SK-N-SH treated with all-trans-retinoic acid at 6 μM for 48 hours (cell line): ENCODE results near the gene PSORS1C2.

Source experiments
- ATAC-seq: fragments of 200-7000 bp; cut with Tn5 transposase; 3 replicates; pipeline ENCODE4 v1.9.1; 2020; ENCODE audit warnings: mild to moderate bottlenecking, moderate library complexity
- ARNTL ChIP-seq: fragments of 450-650 bp; formaldehyde crosslinking; IDR thresholded peaks from 2 replicates; pipeline ENCODE4 v1.5.0; 2020; ENCODE audit warnings: low read depth, mild to moderate bottlenecking, moderate library complexity, borderline replicate concordance
- BACH2 ChIP-seq: fragments of 250-450 bp; sonication (Bioruptor Pico); IDR thresholded peaks from 2 replicates; pipeline ENCODE4 v1.9.0; 2021; ENCODE audit warnings: mild to moderate bottlenecking, borderline replicate concordance
- CREB5 ChIP-seq: fragments of 250-450 bp; sonication (Bioruptor Pico); IDR thresholded peaks from 2 replicates; pipeline ENCODE4 v1.5.1; 2020; ENCODE audit warnings: low read depth, mild to moderate bottlenecking, moderate library complexity
- CSDC2 ChIP-seq: fragments of 250-450 bp; sonication (Bioruptor Pico); IDR thresholded peaks from 2 replicates; pipeline ENCODE4 v1.5.0; 2020; ENCODE audit warnings: mild to moderate bottlenecking, moderate library complexity
- CSRNP3 ChIP-seq: fragments of 250-450 bp; sonication (Bioruptor Pico); IDR thresholded peaks from 2 replicates; pipeline ENCODE4 v1.5.1; 2021; ENCODE audit warnings: mild to moderate bottlenecking, moderate library complexity
- ESRRG ChIP-seq: fragments of 250-450 bp; sonication (Bioruptor Pico); IDR thresholded peaks from 2 replicates; pipeline ENCODE4 v1.6.1; 2021; ENCODE audit warnings: mild to moderate bottlenecking
- GLIS3 ChIP-seq: fragments of 250-450 bp; sonication (Bioruptor Pico); IDR thresholded peaks from 2 replicates; pipeline ENCODE4 v1.5.0; 2020; ENCODE audit warnings: mild to moderate bottlenecking, moderate library complexity
- ISL1 ChIP-seq: fragments of 250-450 bp; sonication (Bioruptor Pico); IDR thresholded peaks from 2 replicates; pipeline ENCODE4 v2.1.2; 2022; ENCODE audit warnings: mild to moderate bottlenecking, moderate library complexity
- OSR1 ChIP-seq: fragments of 250-450 bp; sonication (Bioruptor Pico); IDR thresholded peaks from 2 replicates; pipeline ENCODE4 v1.8.0; 2022; ENCODE audit warnings: moderate library complexity, mild to moderate bottlenecking, inconsistent platforms
- PATZ1 ChIP-seq: fragments of 250-450 bp; sonication (Bioruptor Pico); IDR thresholded peaks from 2 replicates; pipeline ENCODE4 v1.8.0; 2020; ENCODE audit warnings: mild to moderate bottlenecking, moderate library complexity, borderline replicate concordance
- RARB ChIP-seq: fragments of 250-450 bp; sonication (Bioruptor Pico); IDR thresholded peaks from 2 replicates; pipeline ENCODE4 v1.8.0; 2021; ENCODE audit warnings: mild to moderate bottlenecking, moderate library complexity
- SNAI2 ChIP-seq: fragments of 250-450 bp; sonication (Bioruptor Pico); IDR thresholded peaks from 2 replicates; pipeline ENCODE4 v1.5.0; 2020; ENCODE audit warnings: mild to moderate bottlenecking, moderate library complexity
- TCF4 ChIP-seq: fragments of 250-450 bp; sonication (Bioruptor Pico); IDR thresholded peaks from 2 replicates; pipeline ENCODE4 v1.8.0; 2021; ENCODE audit warnings: mild to moderate bottlenecking, moderate library complexity, borderline replicate concordance
- TOX ChIP-seq: fragments of 250-450 bp; sonication (Bioruptor Pico); IDR thresholded peaks from 2 replicates; pipeline ENCODE4 v1.8.0; 2021; ENCODE audit warnings: mild to moderate bottlenecking, moderate library complexity, borderline replicate concordance
- ZC3H10 ChIP-seq: fragments of 250-450 bp; sonication (Bioruptor Pico); IDR thresholded peaks from 2 replicates; pipeline ENCODE4 v1.5.1; 2021; ENCODE audit warnings: mild to moderate bottlenecking, moderate library complexity
- ZFP3 ChIP-seq: fragments of 250-450 bp; sonication (Bioruptor Pico); IDR thresholded peaks from 2 replicates; pipeline ENCODE4 v1.5.0; 2020; ENCODE audit warnings: mild to moderate bottlenecking, moderate library complexity
- ZNF565 ChIP-seq: fragments of 450-650 bp; formaldehyde crosslinking; conservative IDR thresholded peaks from 2 replicates; pipeline ENCODE4 v1.5.0; 2020; ENCODE audit warnings: low read depth, mild to moderate bottlenecking, moderate library complexity
- ZNF8 ChIP-seq: fragments of 450-650 bp; formaldehyde crosslinking; IDR thresholded peaks from 2 replicates; pipeline ENCODE4 v1.5.0; 2020; ENCODE audit warnings: mild to moderate bottlenecking, moderate library complexity

The PSORS1C2 gene

DNA sequence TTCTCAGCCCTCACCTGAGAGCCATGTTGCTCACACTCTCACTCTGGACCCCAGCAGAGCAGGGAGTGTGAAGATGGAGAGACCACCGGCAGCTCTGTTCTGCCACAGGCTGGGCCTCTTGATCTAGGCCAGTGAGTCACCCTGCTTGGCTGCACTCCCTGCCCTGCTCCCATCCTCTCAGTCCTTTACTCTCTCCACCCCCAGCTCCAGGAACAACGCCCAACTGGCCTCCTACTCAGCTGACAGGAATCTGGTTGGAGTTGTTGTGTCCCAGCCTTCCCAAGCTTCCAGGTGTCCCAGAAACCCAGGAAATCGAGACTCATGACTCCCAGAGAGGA lies 24.4 kb downstream of the PSORS1C2 start, which contains the start of gene PSORS1C1:
Gene PSORS1C1, plus strand, starts transcription at position 260 of the 338 bp plus-strand sequence. CDS start 14,833 bp downstream, outside the sequence.
- ATAC-seq = peak; percentile 97
- TF ChIP-seq PATZ1 (CRISPR knock-in tag) (no peak), ARNTL (CRISPR knock-in tag) (no peak), SNAI2 (CRISPR knock-in tag) (no peak), ZFP3 (CRISPR knock-in tag) (peak; percentile 52; the same call in 1 of the 2 replicates), ZNF8 (CRISPR knock-in tag) (no peak), TOX (CRISPR knock-in tag) (no peak), CSRNP3 (no peak)

GRCh38 chr6:31113861-31114540 lies 24.9 kb downstream of the PSORS1C2 start:
- ATAC-seq = peak; percentile 28
- no peak for TF ChIP-seq ZNF565 (CRISPR knock-in tag)
- no peak for TF ChIP-seq TOX (CRISPR knock-in tag)
- TF ChIP-seq TCF4 (CRISPR knock-in tag) = no peak
- TF ChIP-seq ZNF8 (CRISPR knock-in tag) = no peak

DNA sequence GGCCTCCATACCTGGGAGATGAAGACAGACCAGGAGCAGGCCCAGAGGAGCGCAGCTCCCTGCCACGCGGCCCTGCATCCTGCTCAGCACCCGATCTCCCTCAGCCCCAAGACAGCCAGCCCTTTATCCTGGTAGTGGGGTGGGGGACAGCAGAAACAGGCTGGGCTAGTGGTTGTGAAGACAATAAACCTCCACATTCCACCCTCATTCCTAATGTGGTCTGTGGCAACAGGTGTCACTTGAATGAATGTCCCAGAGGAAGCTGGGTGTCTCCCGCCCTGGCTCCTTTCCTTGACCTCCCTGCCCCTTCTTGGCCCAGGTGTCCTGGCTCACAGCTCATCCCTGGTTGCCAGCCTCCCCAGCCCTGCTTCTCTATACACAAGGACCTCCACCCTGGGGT lies 26.4 kb downstream of the PSORS1C2 start, which contains the start of gene C6orf15:
Gene C6orf15, minus strand, starts transcription at position 98 of the 400 bp plus-strand sequence. Its CDS starts 20 bp downstream, at position 78.
- no peak for ATAC-seq

GRCh38 chr6:31111712-31112111 lies 27.2 kb downstream of the PSORS1C2 start:
- no peak for ATAC-seq

More for the DNA sequence above, 26.4 kb downstream of the PSORS1C2 start, which contains the start of gene C6orf15:
- TF ChIP-seq RARB (CRISPR knock-in tag) (no peak), SNAI2 (CRISPR knock-in tag) (no peak), ESRRG (CRISPR knock-in tag) (no peak), ARNTL (CRISPR knock-in tag) (no peak), ZFP3 (CRISPR knock-in tag) (no peak), ZNF565 (CRISPR knock-in tag) (no peak), PATZ1 (CRISPR knock-in tag) (no peak), BACH2 (CRISPR knock-in tag) (no peak), CSDC2 (CRISPR knock-in tag) (no peak), GLIS3 (CRISPR knock-in tag) (no peak), CSRNP3 (no peak), ISL1 (CRISPR knock-in tag) (no peak)

DNA sequence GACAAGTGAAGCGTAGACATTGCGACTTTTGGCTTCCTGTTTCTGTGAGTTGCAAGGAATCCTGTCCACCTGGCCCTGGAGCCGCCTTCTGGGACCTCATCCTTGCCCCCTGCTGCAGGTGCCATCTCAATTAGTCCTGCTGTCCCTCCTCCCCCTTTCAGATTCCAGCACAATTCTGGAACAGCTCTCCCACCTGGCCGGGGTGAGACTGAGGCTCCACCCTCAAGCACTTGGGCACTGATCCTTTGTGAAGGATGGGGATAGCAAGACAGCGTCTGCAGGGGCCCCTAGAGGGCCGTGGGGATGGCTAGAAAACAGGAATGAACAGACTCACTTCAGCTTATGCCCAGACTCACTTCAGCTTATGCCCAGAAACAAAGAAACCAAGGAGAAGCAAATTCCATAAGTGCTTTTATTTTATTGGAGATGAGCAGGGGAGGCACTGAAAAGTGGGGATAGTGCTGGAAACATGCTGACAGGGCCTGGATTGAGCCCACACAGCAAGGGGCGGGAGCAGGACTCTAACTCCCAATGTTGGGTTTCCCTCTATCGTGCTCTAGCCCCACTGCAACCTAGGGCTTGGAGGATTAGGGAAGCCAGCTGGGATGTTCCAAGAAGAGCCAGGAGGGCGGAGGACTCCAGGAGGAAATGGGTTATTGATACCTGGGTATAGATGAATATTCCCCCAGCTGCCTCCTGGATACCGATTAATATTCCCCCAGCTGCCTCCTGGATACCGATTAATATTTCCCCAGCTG lies 27.9 kb downstream of the PSORS1C2 start:
- no peak for ATAC-seq
- TF ChIP-seq GLIS3 (CRISPR knock-in tag) = no peak
- no peak for TF ChIP-seq ZC3H10 (CRISPR knock-in tag)
- no peak for TF ChIP-seq ESRRG (CRISPR knock-in tag)
- TF ChIP-seq SNAI2 (CRISPR knock-in tag) = no peak
- no peak for TF ChIP-seq CREB5 (CRISPR knock-in tag)
- no peak for TF ChIP-seq ARNTL (CRISPR knock-in tag)
- TF ChIP-seq ZNF565 (CRISPR knock-in tag) = no peak
- TF ChIP-seq BACH2 (CRISPR knock-in tag) = no peak
- no peak for TF ChIP-seq PATZ1 (CRISPR knock-in tag)
- no peak for TF ChIP-seq OSR1 (CRISPR knock-in tag)
- no peak for TF ChIP-seq CSRNP3
- TF ChIP-seq CSDC2 (CRISPR knock-in tag) = no peak
- no peak for TF ChIP-seq ISL1 (CRISPR knock-in tag)

More at GRCh38 chr6:31111712-31112111, 27.2 kb downstream of the PSORS1C2 start:
- TF ChIP-seq ISL1 (CRISPR knock-in tag) (no peak), GLIS3 (CRISPR knock-in tag) (no peak)
